HG02840 (cell line): ENCODE measurements around the gene KCNA1.

Experiments used
- ATAC-seq: cut with Tn5 transposase; IDR thresholded peaks from one replicate; pipeline ENCODE4 v1.9.1; 2021; ENCODE audit warnings: mild to moderate bottlenecking, moderate library complexity, moderate number of reproducible peaks; ENCODE audit not compliant: unreplicated experiment, low FRiP score

The KCNA1 gene

DNA sequence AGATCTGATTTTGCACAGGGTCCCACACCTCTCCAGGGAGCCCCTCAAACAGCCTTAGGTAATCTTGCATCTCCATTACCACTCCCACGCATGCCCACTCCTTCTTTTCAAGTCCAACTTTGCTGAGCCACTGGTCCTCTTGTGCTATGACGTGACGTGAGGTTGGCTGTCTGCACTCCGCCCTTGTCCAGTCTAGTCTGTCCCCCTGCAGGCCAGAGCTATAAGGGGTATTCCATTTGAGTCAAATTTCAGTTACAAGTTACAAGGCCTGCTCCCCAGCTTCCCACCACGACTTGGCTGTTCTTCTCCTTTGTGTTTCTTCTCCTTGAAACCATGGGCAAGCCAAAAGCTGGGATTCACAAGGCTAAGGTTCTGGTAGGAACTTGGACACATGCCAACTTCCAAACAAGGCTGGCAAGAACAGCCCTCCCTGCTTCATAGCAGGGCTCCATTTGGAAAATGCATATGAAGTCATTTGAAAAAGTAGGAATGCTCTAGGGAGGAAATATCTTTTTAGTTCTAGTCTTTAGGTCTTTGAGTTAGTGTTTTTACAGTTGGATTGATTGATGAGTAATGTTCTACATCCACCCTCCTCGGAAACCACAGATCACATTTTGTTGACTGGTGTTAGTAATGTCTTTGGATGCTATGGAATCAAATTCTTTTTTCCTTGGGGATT lies 49.1 kb downstream of the KCNA1 start:
- no peak for ATAC-seq

- ATAC-seq = no peak
Measured at GRCh38 chr12:4959381-4959780, 49.7 kb downstream of the KCNA1 start.

GRCh38 chr12:4960030-4960429 lies 50.3 kb downstream of the KCNA1 start:
- no peak for ATAC-seq

GRCh38 chr12:4960547-4960946 lies 50.8 kb downstream of the KCNA1 start:
- ATAC-seq = no peak

GRCh38 chr12:4961311-4961710 lies 51.6 kb downstream of the KCNA1 start:
- no peak for ATAC-seq

DNA sequence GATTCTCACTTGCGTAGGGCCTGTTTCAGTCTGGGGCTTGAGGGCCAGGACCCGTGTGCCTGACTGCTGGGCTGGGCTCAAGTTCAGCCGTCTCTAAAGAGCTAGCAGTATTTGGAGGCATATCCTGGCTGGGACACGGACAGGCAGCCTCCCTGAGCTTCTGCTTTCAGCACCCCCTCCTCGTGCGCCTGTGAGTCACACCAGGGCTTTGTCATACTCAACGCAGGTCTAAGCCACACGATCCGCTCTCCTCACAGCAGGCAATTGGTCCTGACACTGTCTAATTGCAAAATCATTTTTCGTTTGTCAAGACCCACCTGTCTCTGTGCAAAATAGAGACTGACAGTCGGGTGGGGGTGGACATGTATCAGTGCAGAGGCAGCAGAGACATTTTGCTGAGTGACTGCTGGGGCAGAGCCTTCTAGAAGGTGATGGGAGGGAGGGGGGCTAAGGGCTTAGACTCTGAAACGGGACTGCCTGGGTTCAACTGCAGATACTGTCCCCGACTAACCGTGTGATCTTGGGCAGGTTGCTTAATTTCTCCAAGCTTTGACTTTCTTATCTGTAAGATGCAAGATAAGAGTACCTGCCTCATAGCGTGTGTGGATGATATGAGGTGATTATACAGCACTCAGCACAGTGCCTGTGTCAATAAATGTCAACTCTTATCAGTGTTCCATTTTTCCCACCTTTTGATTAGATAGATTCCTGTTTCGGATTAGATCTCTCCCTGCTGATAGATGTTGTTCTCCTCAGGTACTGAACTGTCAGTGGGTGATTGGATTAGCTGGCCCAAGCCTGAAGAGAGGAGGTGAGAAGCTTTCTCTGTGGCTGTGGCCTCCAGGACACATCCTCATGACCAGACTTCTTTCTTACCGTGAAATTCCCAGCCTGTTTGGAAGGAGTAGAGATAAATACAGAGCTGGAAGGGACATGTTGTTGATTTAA lies 53.1 kb downstream of the KCNA1 start:
- ATAC-seq = no peak
